Hepatocyte (in vitro differentiated cells): ENCODE data around the gene FBLN2. TPM values are rescaled to one million over a fixed set of nuclear protein-coding genes. Genes with fewer than 3 reads are reported as not detected.

Experiments used
- DNase-seq: peaks from one replicate; pipeline ENCODE4 v3.0.0-alpha.2; 2016; ENCODE audit warnings: low spot score
- H2AFZ ChIP-seq: fragments of 200-600 bp; sonication (generic); 2 replicates; pipeline ENCODE4 v1.6.0; 2016; ENCODE audit warnings: antibody characterized with exemption, mild to moderate bottlenecking
- H3K27ac ChIP-seq: fragments of 200-600 bp; sonication (generic); 2 replicates; pipeline ENCODE4 v1.5.1; 2016; ENCODE audit warnings: mild to moderate bottlenecking
- H3K27me3 ChIP-seq: fragments of 200-600 bp; sonication (generic); 2 replicates; pipeline ENCODE4 v1.6.1; 2016
- H3K36me3 ChIP-seq: fragments of 200-600 bp; sonication (generic); replicated peaks from 2 replicates; pipeline ENCODE4 v1.5.1; 2016; ENCODE audit warnings: low read depth; ENCODE audit not compliant: insufficient read depth
- H3K4me1 ChIP-seq: fragments of 200-600 bp; sonication (generic); 2 replicates; pipeline ENCODE4 v1.5.1; 2016; ENCODE audit warnings: mild to moderate bottlenecking, moderate library complexity; ENCODE audit not compliant: insufficient read depth
- H3K4me2 ChIP-seq: fragments of 200-600 bp; sonication (generic); 2 replicates; pipeline ENCODE4 v1.6.0; 2016
- H3K4me3 ChIP-seq: fragments of 200-600 bp; sonication (generic); 2 replicates; pipeline ENCODE4 v1.5.1; 2016; ENCODE audit warnings: mild to moderate bottlenecking
- H3K79me2 ChIP-seq: fragments of 200-600 bp; sonication (generic); 2 replicates; pipeline ENCODE4 v1.6.0; 2017; ENCODE audit warnings: mild to moderate bottlenecking
- H3K9me2 ChIP-seq: fragments of 200-600 bp; sonication (generic); replicated peaks from 2 replicates; pipeline ENCODE4 v1.6.0; 2017; ENCODE audit warnings: mild to moderate bottlenecking; ENCODE audit not compliant: insufficient read depth
- H3K9me3 ChIP-seq: fragments of 200-600 bp; sonication (generic); 2 replicates; pipeline ENCODE4 v1.5.1; 2016; ENCODE audit warnings: low read depth, mild to moderate bottlenecking
- H4K20me1 ChIP-seq: fragments of 200-600 bp; sonication (generic); 2 replicates; pipeline ENCODE4 v1.6.0; 2016; ENCODE audit warnings: mild to moderate bottlenecking; ENCODE audit not compliant: insufficient read depth, poor library complexity, severe bottlenecking
- CTCF ChIP-seq: fragments of 200-600 bp; sonication (generic); IDR thresholded peaks from 2 replicates; pipeline ENCODE4 v1.5.1; 2016; ENCODE audit warnings: antibody characterized with exemption, mild to moderate bottlenecking; ENCODE audit not compliant: poor library complexity
- EZH2 ChIP-seq: fragments of 200-600 bp; sonication (generic); IDR thresholded peaks from 2 replicates; pipeline ENCODE4 v1.6.1; 2016; ENCODE audit warnings: antibody characterized with exemption, mild to moderate bottlenecking, borderline replicate concordance
- EZH2phosphoT487 ChIP-seq: fragments of 200-600 bp; sonication (generic); IDR thresholded peaks from one replicate; pipeline ENCODE4 v1.6.1; 2018; ENCODE audit warnings: antibody characterized with exemption, mild to moderate bottlenecking, low read depth, moderate library complexity; ENCODE audit not compliant: unreplicated experiment, severe bottlenecking
- WGBS: methylation state at CpG from one replicate; pipeline ENCODE4 v1.1.6; 2016; ENCODE audit warnings: low lambda C conversion rate; ENCODE audit errors: missing lambda C conversion rate; 5-methylcytosine and 5-hydroxymethylcytosine counted together
- polyA plus RNA-seq: library from polyadenylated mRNA; unstranded; fragments of >200 nt; fragmentation: Nextera tagmentation; extraction: Ambion mirVana; gene quantifications from 2 replicates; pipeline ENCODE4 v1.2.1, GENCODE V29; 2016
- total RNA-seq: library from RNA; depleted of rRNA; stranded (reverse); fragments of >200 nt; gene quantifications from 2 replicates; pipeline ENCODE4 v1.2.3, GENCODE V29; 2014

FBLN2 gene
- total and polyA plus RNA-seq, 2 experiments from 2014 or later = 75.8 to 76.2 TPM

GRCh38 chr3:13642597-13642996 lies 93.7 kb downstream of the FBLN2 start:
- no peaks in the 10 kb centered on the region for H3K27me3 ChIP-seq
- H3K27ac ChIP-seq = no peak overlapping the region
- H3K4me2 ChIP-seq = no peak overlapping the region
- H2AFZ ChIP-seq = no peak overlapping the region
- WGBS = 91% methylated on average over 6 of the region's 6 CpGs
- H3K9me2 ChIP-seq = no peaks in the 10 kb centered on the region
- DNase-seq = no peak
- no peaks in the 10 kb centered on the region for H3K9me3 ChIP-seq
- H4K20me1 ChIP-seq = no peaks in the 10 kb centered on the region
- no peak for TF ChIP-seq EZH2
- H3K79me2 ChIP-seq = no peaks in the 10 kb centered on the region
- H3K36me3 ChIP-seq = no peaks in the 10 kb centered on the region
- H3K4me3 ChIP-seq = no peak overlapping the region
- no peaks in the 10 kb centered on the region for H3K4me1 ChIP-seq

GRCh38 chr3:13644341-13645117 lies 95.6 kb downstream of the FBLN2 start:
- H3K9me3 ChIP-seq = no peaks in the 10 kb centered on the region
- H2AFZ ChIP-seq = no peak overlapping the region
- no peaks in the 10 kb centered on the region for H3K36me3 ChIP-seq
- no peaks in the 10 kb centered on the region for H3K9me2 ChIP-seq
- no peak overlapping the region for H3K4me3 ChIP-seq
- H3K4me2 ChIP-seq = no peak overlapping the region
- WGBS = 90% methylated on average over 4 of the region's 4 CpGs
- peaks cover 4% of the 10 kb centered on the region for H3K4me1 ChIP-seq
- H4K20me1 ChIP-seq = no peaks in the 10 kb centered on the region
- no peaks in the 10 kb centered on the region for H3K79me2 ChIP-seq
- no peaks in the 10 kb centered on the region for H3K27me3 ChIP-seq
- no peak for DNase-seq
- no peak overlapping the region for H3K27ac ChIP-seq
- TF ChIP-seq CTCF = no peak
- no peak for TF ChIP-seq EZH2phosphoT487
- no peak for TF ChIP-seq EZH2

GRCh38 chr3:13645801-13646637 lies 97.1 kb downstream of the FBLN2 start:
- Histone ChIP-seq H3K4me1 (peaks cover 4% of the 10 kb centered on the region), H3K4me2 (no peak overlapping the region), H3K27ac (no peak overlapping the region), H2AFZ (no peak overlapping the region), H4K20me1 (no peaks in the 10 kb centered on the region), H3K9me3 (no peaks in the 10 kb centered on the region), H3K79me2 (no peaks in the 10 kb centered on the region), H3K9me2 (no peaks in the 10 kb centered on the region), H3K27me3 (no peaks in the 10 kb centered on the region), H3K36me3 (no peaks in the 10 kb centered on the region), H3K4me3 (no peak overlapping the region)
- no peak for DNase-seq
- no peak for TF ChIP-seq EZH2
- TF ChIP-seq CTCF = no peak
- TF ChIP-seq EZH2phosphoT487 = no peak
- 70% methylated on average over 9 of the region's 9 CpGs for WGBS
